Body of pancreas (tissue), 4 donors: Measurements from ENCODE around the gene IGLL5. TPM values are rescaled to one million over a fixed set of nuclear protein-coding genes. Genes with fewer than 3 reads are reported as not detected.

Experiments
- ATAC-seq: fragments of 150-250 bp; one replicate; pipeline ENCODE4 v1.9.1; 2016
- DNase-seq, 4 donors: peaks; one replicate each; pipeline ENCODE4 v3.0.0-alpha.2; 2019
- H3K27ac ChIP-seq, 4 donors: fragments of 200-600 bp; sonication (generic); 1 replicate in 3 of 4; 2 replicates in 1 of 4; pipeline versions ENCODE4 v1.5.1 to v1.6.1; 2016 to 2019; ENCODE audit warnings: mild to moderate bottlenecking in 1 of 4, mixed read lengths in 1 of 4, moderate library complexity in 1 of 4
- H3K27me3 ChIP-seq, 2 donors: fragments of 200-600 bp; sonication (generic); one replicate each; pipeline ENCODE4 v1.6.0; 2016; ENCODE audit warnings: mild to moderate bottlenecking in 1 of 2
- H3K36me3 ChIP-seq, 2 donors: fragments of 200-600 bp; sonication (generic); replicated peaks in 1 of 2; 2 replicates each; pipeline ENCODE4 v1.5.1; 2016; ENCODE audit warnings: low read depth in 2 of 2; ENCODE audit not compliant: insufficient read depth in 1 of 2
- H3K4me1 ChIP-seq: fragments of 200-600 bp; sonication (generic); one replicate; pipeline ENCODE4 v1.6.0; 2016
- H3K4me3 ChIP-seq, 2 donors: fragments of 200-600 bp; sonication (generic); 1 replicate in 1 of 2; 2 replicates in 1 of 2; pipeline ENCODE4 v1.5.1; 2016 to 2019
- H3K9me3 ChIP-seq, 3 donors: fragments of 200-600 bp; sonication (generic); 1 replicate in 2 of 3; 2 replicates in 1 of 3; pipeline ENCODE4 v1.5.1; 2016
- POLR2A ChIP-seq, 3 donors: fragments of 450-650 bp; IDR thresholded peaks; one replicate each; pipeline ENCODE4 v1.6.1; 2016; ENCODE audit warnings: antibody characterized with exemption in 3 of 3, mild to moderate bottlenecking in 2 of 3
- WGBS, 2 donors: methylation state at CpG; one replicate each; pipeline ENCODE4 v1.1.5; 2017; 5-methylcytosine and 5-hydroxymethylcytosine counted together
- intact Hi-C: fragments of 100-400 bp; cut with DNase I; formaldehyde crosslinking; loops from one replicate; pipeline ENCODE4 v1.15.1; 2023
- total RNA-seq, 2 donors: library from RNA; depleted of rRNA; stranded (reverse); fragments of >200 nt; gene quantifications; one replicate each; pipeline ENCODE4 v1.1.0, GENCODE V29; 2016
- TF ChIP-seq, protein P1 (sequence below), 7 experiments: fragments of 450-650 bp in 4 of 7; fragments of 200-600 bp in 3 of 7; sonication (generic) in 3 of 7; IDR thresholded peaks; one replicate each; pipeline ENCODE4 v1.5.1; 2016 to 2019; ENCODE audit warnings: antibody characterized with exemption in 7 of 7

Gene IGLL5
- total RNA-seq = 1 to 10 TPM; 3.4 to 5.3 TPM

DNA sequence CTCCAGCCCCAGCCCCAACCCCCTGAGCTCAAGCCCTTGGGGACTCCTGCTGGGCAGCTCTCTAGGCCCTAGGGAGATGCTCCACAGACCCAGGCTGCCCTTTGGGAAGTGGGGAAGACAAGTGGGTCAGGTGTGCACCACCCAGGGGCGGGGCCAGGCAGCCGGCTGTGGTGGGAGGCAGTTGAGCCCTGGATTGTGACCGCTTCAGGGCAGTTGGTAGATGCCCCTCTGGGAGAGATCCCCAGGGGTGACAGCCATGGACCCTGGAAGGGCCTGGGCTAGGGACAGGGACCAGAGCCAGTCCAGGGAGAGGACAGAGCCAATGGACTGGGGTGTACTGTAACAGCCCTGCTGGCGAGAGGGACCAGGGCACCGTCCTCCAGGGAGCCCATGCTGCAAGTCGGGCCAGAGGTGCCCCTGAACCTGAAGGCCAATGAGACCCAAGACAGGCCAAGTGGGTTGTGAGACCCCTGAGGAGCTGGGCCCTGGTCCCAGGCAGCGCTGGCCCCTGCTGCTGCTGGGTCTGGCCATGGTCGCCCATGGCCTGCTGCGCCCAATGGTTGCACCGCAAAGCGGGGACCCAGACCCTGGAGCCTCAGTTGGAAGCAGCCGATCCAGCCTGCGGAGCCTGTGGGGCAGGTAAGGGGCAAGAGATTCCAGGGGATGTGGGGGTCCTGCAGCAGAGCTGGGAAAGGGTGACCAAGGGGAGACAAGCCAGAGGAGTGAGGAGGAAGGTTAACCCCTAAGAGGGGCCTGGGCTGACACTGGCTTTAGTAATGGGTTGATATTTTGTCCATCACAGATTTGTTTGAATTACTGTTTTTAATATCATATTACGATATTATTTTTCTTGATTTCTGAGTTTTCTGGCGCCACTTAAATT, at the start of gene IGLL5:
Gene IGLL5 (plus strand): TSS at position 196 of the 883 bp plus-strand sequence. CDS start 238 bp downstream, at position 434.
- H3K36me3 ChIP-seq = no peaks in the 10 kb centered on the region
- intact Hi-C loops = no loop called here
- no peaks in the 10 kb centered on the region for H3K27me3 ChIP-seq
- H3K9me3 ChIP-seq = no peaks in the 10 kb centered on the region
- ATAC-seq (no peak), DNase-seq (no peak)
- whole genome bisulfite sequencing, 2 donors = 67 to 70% methylated on average over 6 to 15 of the region's 15 CpGs
- TF ChIP-seq POLR2A (IDR thresholded peaks at IDR 0.05) = no peak
- TF ChIP-seq, protein P1, sequence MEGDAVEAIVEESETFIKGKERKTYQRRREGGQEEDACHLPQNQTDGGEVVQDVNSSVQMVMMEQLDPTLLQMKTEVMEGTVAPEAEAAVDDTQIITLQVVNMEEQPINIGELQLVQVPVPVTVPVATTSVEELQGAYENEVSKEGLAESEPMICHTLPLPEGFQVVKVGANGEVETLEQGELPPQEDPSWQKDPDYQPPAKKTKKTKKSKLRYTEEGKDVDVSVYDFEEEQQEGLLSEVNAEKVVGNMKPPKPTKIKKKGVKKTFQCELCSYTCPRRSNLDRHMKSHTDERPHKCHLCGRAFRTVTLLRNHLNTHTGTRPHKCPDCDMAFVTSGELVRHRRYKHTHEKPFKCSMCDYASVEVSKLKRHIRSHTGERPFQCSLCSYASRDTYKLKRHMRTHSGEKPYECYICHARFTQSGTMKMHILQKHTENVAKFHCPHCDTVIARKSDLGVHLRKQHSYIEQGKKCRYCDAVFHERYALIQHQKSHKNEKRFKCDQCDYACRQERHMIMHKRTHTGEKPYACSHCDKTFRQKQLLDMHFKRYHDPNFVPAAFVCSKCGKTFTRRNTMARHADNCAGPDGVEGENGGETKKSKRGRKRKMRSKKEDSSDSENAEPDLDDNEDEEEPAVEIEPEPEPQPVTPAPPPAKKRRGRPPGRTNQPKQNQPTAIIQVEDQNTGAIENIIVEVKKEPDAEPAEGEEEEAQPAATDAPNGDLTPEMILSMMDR (IDR thresholded peaks at IDR 0.05) = no peak
- H3K27ac ChIP-seq = no peak within 1 kb of the TSS
- no peak within 1 kb of the TSS for H3K4me3 ChIP-seq
- no peaks in the 10 kb centered on the region for H3K4me1 ChIP-seq

DNA sequence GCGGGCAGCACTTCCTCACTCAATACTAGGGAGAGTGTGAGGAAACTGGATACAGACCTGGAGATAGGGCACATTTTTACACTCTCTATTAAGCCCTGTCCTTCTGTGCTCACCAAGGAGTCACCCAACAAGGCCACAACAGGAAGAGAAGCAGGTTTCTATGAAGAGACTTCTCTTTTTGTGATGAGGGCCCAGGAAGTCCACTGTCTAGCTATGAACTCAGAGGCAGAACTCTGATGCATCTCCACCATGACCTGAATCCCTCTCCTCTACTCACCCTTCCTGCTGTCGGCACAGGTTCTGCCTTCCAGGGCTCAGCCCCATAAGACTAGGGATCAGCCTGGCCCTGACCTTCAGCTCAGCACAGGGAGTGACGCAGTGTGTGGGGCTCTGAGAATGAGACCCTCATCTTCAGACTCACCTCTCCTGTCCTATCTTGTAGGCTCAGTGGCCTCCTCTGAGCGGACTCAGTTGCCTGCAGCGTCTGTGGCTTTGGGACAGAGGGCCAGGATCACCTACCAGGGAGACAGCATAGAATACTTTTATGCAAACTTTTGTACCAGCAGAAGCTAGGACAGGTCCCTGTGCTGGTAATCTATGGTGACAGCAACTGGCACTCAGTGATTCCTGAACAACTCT, 49.3 kb upstream of the IGLL5 start:
- H3K36me3 ChIP-seq = no peaks in the 10 kb centered on the region
- no peaks in the 10 kb centered on the region for H3K4me1 ChIP-seq
- no peaks in the 10 kb centered on the region for H3K9me3 ChIP-seq
- no peak for TF ChIP-seq POLR2A (IDR thresholded peaks at IDR 0.05)
- TF ChIP-seq, protein P1 (IDR thresholded peaks at IDR 0.05) = no peak
- no peaks in the 10 kb centered on the region for H3K27me3 ChIP-seq
- WGBS, 2 donors = 80 to 96% methylated on average over 3 to 5 of the region's 5 CpGs
- ATAC-seq = no peak
- DNase-seq = no peak
- H3K27ac ChIP-seq = no peak overlapping the region
- no peak overlapping the region for H3K4me3 ChIP-seq
- intact Hi-C loops = no loop called here

DNA sequence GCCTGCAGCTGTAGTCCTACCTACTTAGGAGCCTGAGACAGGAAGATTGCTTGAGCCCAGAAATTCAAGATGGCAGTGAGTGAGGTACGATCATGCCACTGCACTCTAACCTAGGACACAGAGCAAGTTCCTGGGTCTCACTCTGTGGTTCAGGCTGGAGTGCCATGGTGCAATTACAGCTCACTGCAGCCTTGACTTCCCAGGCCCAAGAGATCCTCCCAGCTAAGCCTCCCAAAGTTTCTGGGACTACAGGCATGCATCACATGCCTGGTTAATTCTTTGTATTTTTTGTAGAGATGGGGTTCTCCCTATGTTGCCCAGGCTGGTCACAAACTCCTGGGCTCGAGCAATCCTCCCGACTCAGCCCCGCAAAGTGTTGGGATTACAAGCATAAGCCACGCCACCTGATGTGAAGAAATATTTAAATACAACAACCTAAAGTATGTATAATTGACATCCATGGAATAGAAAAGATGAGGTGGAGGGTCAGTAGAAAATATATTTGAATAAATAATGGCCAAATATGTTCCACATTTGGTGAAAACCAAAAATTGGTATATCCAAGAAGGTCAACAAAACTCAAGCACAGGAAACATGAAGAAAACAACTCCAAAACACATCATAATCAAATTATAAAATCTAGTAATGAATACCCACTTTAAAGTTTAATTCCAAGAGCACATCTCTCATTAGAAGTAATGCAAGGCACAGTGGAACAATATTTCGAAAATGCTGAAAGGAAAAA, 47.9 kb upstream of the IGLL5 start:
- intact Hi-C loops = no loop called here
- ATAC-seq (no peak), DNase-seq (no peak)
- no peaks in the 10 kb centered on the region for H3K4me1 ChIP-seq
- no peak overlapping the region for H3K27ac ChIP-seq
- H3K36me3 ChIP-seq = no peaks in the 10 kb centered on the region
- 71 to 72% methylated on average over 6 of the region's 6 CpGs for WGBS, 2 donors
- H3K27me3 ChIP-seq = no peaks in the 10 kb centered on the region
- H3K4me3 ChIP-seq = no peak overlapping the region
- no peaks in the 10 kb centered on the region for H3K9me3 ChIP-seq
- TF ChIP-seq, protein P1 (IDR thresholded peaks at IDR 0.05) = no peak
- TF ChIP-seq POLR2A (IDR thresholded peaks at IDR 0.05) = no peak

DNA sequence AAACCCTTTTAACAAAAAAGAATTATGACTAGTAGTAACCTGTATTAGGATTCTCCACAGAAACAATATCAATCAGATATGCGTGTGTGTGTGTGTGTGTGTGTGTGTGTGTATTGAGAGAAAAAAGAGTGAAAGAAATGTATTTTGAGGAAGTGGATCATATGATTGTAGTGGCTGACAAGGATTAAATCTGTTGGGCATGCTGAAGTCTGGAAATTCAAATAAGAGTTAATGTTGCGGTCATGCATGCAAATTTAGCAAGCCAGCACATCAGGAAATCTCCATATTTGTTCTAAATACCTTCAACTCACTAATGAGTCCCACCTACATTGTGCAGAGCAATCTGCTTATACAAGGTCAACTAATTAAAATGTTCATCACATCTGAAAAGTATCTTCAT, 46.8 kb upstream of the IGLL5 start:
- 66 to 73% methylated on average over 2 of the region's 2 CpGs for whole genome bisulfite sequencing, 2 donors
- H3K27me3 ChIP-seq = no peaks in the 10 kb centered on the region
- no peaks in the 10 kb centered on the region for H3K9me3 ChIP-seq
- ATAC-seq (no peak), DNase-seq (no peak)
- intact Hi-C loops = no loop called here
- no peaks in the 10 kb centered on the region for H3K4me1 ChIP-seq
- no peaks in the 10 kb centered on the region for H3K36me3 ChIP-seq
- no peak for TF ChIP-seq POLR2A (IDR thresholded peaks at IDR 0.05)
- TF ChIP-seq, protein P1 (IDR thresholded peaks at IDR 0.05) = no peak
- no peak overlapping the region for H3K27ac ChIP-seq
- no peak overlapping the region for H3K4me3 ChIP-seq
